HepG2 (cell line): ENCODE data around the gene HOXA10. TPM values are rescaled to one million over a fixed set of nuclear protein-coding genes. Genes with fewer than 3 reads are reported as not detected.

Source experiments
- CCDC6 ChIP-seq: sonication (generic); formaldehyde crosslinking; IDR thresholded peaks from 2 replicates; pipeline ENCODE4 v1.8.1; 2022; ENCODE audit warnings: mild to moderate bottlenecking, missing genetic modification reagents, moderate library complexity
- EZH2 ChIP-seq: conservative IDR thresholded peaks from 2 replicates; pipeline ENCODE4 v1.6.1; 2012; ENCODE audit warnings: mild to moderate bottlenecking, low read depth, low read length, moderate library complexity
- HDAC6 ChIP-seq: fragments of 200-600 bp; sonication (generic); IDR thresholded peaks from 2 replicates; pipeline ENCODE4 v1.7.0; 2017; ENCODE audit warnings: mild to moderate bottlenecking, antibody characterized with exemption, low read length, low read depth
- IRF9 ChIP-seq: sonication (generic); formaldehyde crosslinking; IDR thresholded peaks from 2 replicates; pipeline ENCODE4 v1.8.0; 2022; ENCODE audit warnings: missing genetic modification reagents, mild to moderate bottlenecking, borderline replicate concordance
- MTF1 ChIP-seq: sonication (generic); formaldehyde crosslinking; IDR thresholded peaks from 2 replicates; pipeline ENCODE4 v1.5.0; 2020; ENCODE audit warnings: missing genetic modification reagents
- MZF1 ChIP-seq: sonication (generic); formaldehyde crosslinking; IDR thresholded peaks from 2 replicates; pipeline ENCODE4 v1.8.1; 2023; ENCODE audit warnings: mild to moderate bottlenecking, missing genetic modification reagents, borderline replicate concordance
- PAX8 ChIP-seq: sonication (generic); formaldehyde crosslinking; IDR thresholded peaks from 2 replicates; pipeline ENCODE4 v1.8.0; 2022; ENCODE audit warnings: mild to moderate bottlenecking, missing genetic modification reagents, borderline replicate concordance
- PBX2 ChIP-seq: IDR thresholded peaks from 2 replicates; pipeline ENCODE4 v1.6.1; 2016; ENCODE audit warnings: control low read depth
- RBFOX2 ChIP-seq: fragments of 200-400 bp; formaldehyde crosslinking; IDR thresholded peaks from 2 replicates; pipeline ENCODE4 v1.6.1; 2017; ENCODE audit warnings: low read depth, mild to moderate bottlenecking, low read length
- SATB2 ChIP-seq: sonication (generic); formaldehyde crosslinking; IDR thresholded peaks from 2 replicates; pipeline ENCODE4 v1.5.0; 2020; ENCODE audit warnings: missing genetic modification reagents
- SRSF9 ChIP-seq: fragments of 200-400 bp; formaldehyde crosslinking; IDR thresholded peaks from 2 replicates; pipeline ENCODE4 v1.6.1; 2018; ENCODE audit warnings: borderline replicate concordance, mild to moderate bottlenecking, low read depth, low read length; ENCODE audit not compliant: insufficient read depth, poor library complexity, severe bottlenecking
- ZNF143 ChIP-seq: sonication (generic); formaldehyde crosslinking; IDR thresholded peaks from 2 replicates; pipeline ENCODE4 v1.4.0; 2020; ENCODE audit warnings: missing genetic modification reagents
- ZNF260 ChIP-seq: sonication (generic); formaldehyde crosslinking; IDR thresholded peaks from 2 replicates; pipeline ENCODE4 v1.4.0; 2020; ENCODE audit warnings: missing genetic modification reagents, low read depth, mild to moderate bottlenecking, borderline replicate concordance
- ZNF331 ChIP-seq: sonication (generic); formaldehyde crosslinking; IDR thresholded peaks from 2 replicates; pipeline ENCODE4 v1.4.0; 2020; ENCODE audit warnings: missing genetic modification reagents
- ZNF350 ChIP-seq: sonication (generic); formaldehyde crosslinking; IDR thresholded peaks from 2 replicates; pipeline ENCODE4 v1.4.0; 2020; ENCODE audit warnings: mild to moderate bottlenecking, low read depth, missing genetic modification reagents, borderline replicate concordance
- ZNF556 ChIP-seq: sonication (generic); formaldehyde crosslinking; IDR thresholded peaks from 2 replicates; pipeline ENCODE4 v1.4.0; 2020; ENCODE audit warnings: mild to moderate bottlenecking, missing genetic modification reagents, borderline replicate concordance
- ZNF614 ChIP-seq: IDR thresholded peaks from 2 replicates; pipeline ENCODE4 v1.6.1; 2018; ENCODE audit warnings: missing biosample characterization, missing genetic modification reagents, inconsistent platforms, borderline replicate concordance
- polyA plus RNA-seq, 8 experiments: library from polyadenylated mRNA; depleted of rRNA in 3 of 8; stranded (reverse) in 7 of 8; unstranded in 1 of 8; fragments of >200 nt; fragmentation: Illumina TruSeq in 4 of 8; extraction: Trizol in 4 of 8; gene quantifications; 2 replicates each; pipeline versions ENCODE4 v1.2.1 to v1.2.3, GENCODE V29; 2011 to 2016; ENCODE audit warnings: low read depth in 4 of 8, missing spikeins in 1 of 8, mixed read lengths in 1 of 8; ENCODE audit not compliant: insufficient read depth in 1 of 8
- total RNA-seq, 5 experiments: library from RNA; depleted of rRNA; stranded (reverse); fragments of >200 nt; fragmentation: Illumina TruSeq; extraction: Trizol; gene quantifications; 2 replicates each; pipeline ENCODE4 v1.2.3, GENCODE V29; 2016; ENCODE audit warnings: low read depth in 1 of 5
- TF ChIP-seq, protein P1 (sequence below): sonication (generic); formaldehyde crosslinking; IDR thresholded peaks from 2 replicates; pipeline ENCODE4 v1.4.0; 2020; ENCODE audit warnings: missing genetic modification reagents
- TF ChIP-seq, protein P2 (sequence below): sonication (generic); formaldehyde crosslinking; conservative IDR thresholded peaks from 2 replicates; pipeline ENCODE4 v1.8.0; 2022; ENCODE audit warnings: low read depth, missing genetic modification reagents
- TF ChIP-seq, protein P3 (sequence below): sonication (generic); formaldehyde crosslinking; IDR thresholded peaks from 2 replicates; pipeline ENCODE4 v1.8.0; 2023; ENCODE audit warnings: mild to moderate bottlenecking, missing genetic modification reagents

Gene HOXA10
- total and polyA plus RNA-seq, 2 of the 13 experiments (the other 11 are each of a cell fraction or from before 2014, with no cell fraction given), result not detected

GRCh38 chr7:27133409-27134231 is 40.5 kb downstream of the HOXA10 start (continued):
- TF ChIP-seq PAX8 (CRISPR knock-in tag) (no peak), SRSF9 (no peak), ZNF143 (CRISPR knock-in tag) (no peak), ZNF350 (CRISPR knock-in tag) (no peak), MTF1 (CRISPR knock-in tag) (no peak), MZF1 (CRISPR knock-in tag) (no peak), IRF9 (no peak), ZNF614 (CRISPR knock-in tag) (peak; percentile 39; the same call in 1 of the 2 replicates), PBX2 (CRISPR knock-in tag) (no peak), RBFOX2 (no peak), CCDC6 (CRISPR knock-in tag) (no peak), EZH2 (no peak), HDAC6 (no peak), SATB2 (no peak), ZNF331 (CRISPR knock-in tag) (no peak), ZNF556 (CRISPR knock-in tag) (no peak), ZNF260 (CRISPR knock-in tag) (no peak)
- TF ChIP-seq, protein P1, sequence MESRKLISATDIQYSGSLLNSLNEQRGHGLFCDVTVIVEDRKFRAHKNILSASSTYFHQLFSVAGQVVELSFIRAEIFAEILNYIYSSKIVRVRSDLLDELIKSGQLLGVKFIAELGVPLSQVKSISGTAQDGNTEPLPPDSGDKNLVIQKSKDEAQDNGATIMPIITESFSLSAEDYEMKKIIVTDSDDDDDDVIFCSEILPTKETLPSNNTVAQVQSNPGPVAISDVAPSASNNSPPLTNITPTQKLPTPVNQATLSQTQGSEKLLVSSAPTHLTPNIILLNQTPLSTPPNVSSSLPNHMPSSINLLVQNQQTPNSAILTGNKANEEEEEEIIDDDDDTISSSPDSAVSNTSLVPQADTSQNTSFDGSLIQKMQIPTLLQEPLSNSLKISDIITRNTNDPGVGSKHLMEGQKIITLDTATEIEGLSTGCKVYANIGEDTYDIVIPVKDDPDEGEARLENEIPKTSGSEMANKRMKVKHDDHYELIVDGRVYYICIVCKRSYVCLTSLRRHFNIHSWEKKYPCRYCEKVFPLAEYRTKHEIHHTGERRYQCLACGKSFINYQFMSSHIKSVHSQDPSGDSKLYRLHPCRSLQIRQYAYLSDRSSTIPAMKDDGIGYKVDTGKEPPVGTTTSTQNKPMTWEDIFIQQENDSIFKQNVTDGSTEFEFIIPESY, result peak; percentile 17; the same call in 1 of the 2 replicates
- TF ChIP-seq, protein P2, sequence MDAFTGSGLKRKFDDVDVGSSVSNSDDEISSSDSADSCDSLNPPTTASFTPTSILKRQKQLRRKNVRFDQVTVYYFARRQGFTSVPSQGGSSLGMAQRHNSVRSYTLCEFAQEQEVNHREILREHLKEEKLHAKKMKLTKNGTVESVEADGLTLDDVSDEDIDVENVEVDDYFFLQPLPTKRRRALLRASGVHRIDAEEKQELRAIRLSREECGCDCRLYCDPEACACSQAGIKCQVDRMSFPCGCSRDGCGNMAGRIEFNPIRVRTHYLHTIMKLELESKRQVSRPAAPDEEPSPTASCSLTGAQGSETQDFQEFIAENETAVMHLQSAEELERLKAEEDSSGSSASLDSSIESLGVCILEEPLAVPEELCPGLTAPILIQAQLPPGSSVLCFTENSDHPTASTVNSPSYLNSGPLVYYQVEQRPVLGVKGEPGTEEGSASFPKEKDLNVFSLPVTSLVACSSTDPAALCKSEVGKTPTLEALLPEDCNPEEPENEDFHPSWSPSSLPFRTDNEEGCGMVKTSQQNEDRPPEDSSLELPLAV (CRISPR knock-in tag), result no peak
- TF ChIP-seq, protein P3, sequence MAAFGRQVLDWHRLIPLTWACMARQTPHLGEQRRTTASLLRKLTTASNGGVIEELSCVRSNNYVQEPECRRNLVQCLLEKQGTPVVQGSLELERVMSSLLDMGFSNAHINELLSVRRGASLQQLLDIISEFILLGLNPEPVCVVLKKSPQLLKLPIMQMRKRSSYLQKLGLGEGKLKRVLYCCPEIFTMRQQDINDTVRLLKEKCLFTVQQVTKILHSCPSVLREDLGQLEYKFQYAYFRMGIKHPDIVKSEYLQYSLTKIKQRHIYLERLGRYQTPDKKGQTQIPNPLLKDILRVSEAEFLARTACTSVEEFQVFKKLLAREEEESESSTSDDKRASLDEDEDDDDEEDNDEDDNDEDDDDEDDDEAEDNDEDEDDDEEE (CRISPR knock-in tag), result no peak
